Peyer's patch (tissue), 4 donors: ENCODE measurements around the gene POU5F2. TPM values are rescaled to one million over a fixed set of nuclear protein-coding genes. Genes with fewer than 3 reads are reported as not detected.

ENCODE experiments used
- DNase-seq, 3 donors: peaks; one replicate each; pipeline ENCODE4 v3.0.0-alpha.2; 2017 to 2019
- H3K27ac ChIP-seq, 4 donors: fragments of 200-600 bp; sonication (generic); one replicate each; pipeline ENCODE4 v1.5.1; 2016 to 2019
- H3K27me3 ChIP-seq, 2 donors: fragments of 200-600 bp; sonication (generic); one replicate each; pipeline ENCODE4 v1.5.1; 2019
- H3K36me3 ChIP-seq, 3 donors: fragments of 200-600 bp; sonication (generic); one replicate each; pipeline ENCODE4 v1.5.1; 2016 to 2019
- H3K4me1 ChIP-seq, 4 donors: fragments of 200-600 bp; sonication (generic); one replicate each; pipeline ENCODE4 v1.5.1; 2016 to 2019
- H3K4me3 ChIP-seq, 4 donors: fragments of 200-600 bp; sonication (generic); 1 replicate in 3 of 4; 2 replicates in 1 of 4; pipeline ENCODE4 v1.5.1; 2016 to 2019; ENCODE audit warnings: mild to moderate bottlenecking in 1 of 4
- H3K9me3 ChIP-seq, 4 donors: fragments of 200-600 bp; sonication (generic); one replicate each; pipeline ENCODE4 v1.5.1; 2016 to 2019; ENCODE audit warnings: mild to moderate bottlenecking in 1 of 4
- CTCF ChIP-seq, 6 experiments: fragments of 450-650 bp in 4 of 6; fragments of 200-600 bp in 2 of 6; sonication (generic) in 1 of 6; IDR thresholded peaks; one replicate each; pipeline ENCODE4 v1.5.1; 2017 to 2019; ENCODE audit warnings: antibody characterized with exemption in 6 of 6, mild to moderate bottlenecking in 3 of 6, moderate library complexity in 1 of 6
- POLR2A ChIP-seq, 2 donors: fragments of 450-650 bp; IDR thresholded peaks; one replicate each; pipeline ENCODE4 v1.5.1; 2017; ENCODE audit warnings: antibody characterized with exemption in 2 of 2, mild to moderate bottlenecking in 2 of 2, moderate library complexity in 2 of 2
- total RNA-seq, 4 donors: library from RNA; depleted of rRNA; stranded (reverse); fragments of >200 nt; gene quantifications; one replicate each; pipeline ENCODE4 v1.1.0, GENCODE V29; 2016

The POU5F2 gene
- total RNA-seq, 4 donors from 2014 or later = 3.5 to 8.3 (median 5.1) TPM

DNA sequence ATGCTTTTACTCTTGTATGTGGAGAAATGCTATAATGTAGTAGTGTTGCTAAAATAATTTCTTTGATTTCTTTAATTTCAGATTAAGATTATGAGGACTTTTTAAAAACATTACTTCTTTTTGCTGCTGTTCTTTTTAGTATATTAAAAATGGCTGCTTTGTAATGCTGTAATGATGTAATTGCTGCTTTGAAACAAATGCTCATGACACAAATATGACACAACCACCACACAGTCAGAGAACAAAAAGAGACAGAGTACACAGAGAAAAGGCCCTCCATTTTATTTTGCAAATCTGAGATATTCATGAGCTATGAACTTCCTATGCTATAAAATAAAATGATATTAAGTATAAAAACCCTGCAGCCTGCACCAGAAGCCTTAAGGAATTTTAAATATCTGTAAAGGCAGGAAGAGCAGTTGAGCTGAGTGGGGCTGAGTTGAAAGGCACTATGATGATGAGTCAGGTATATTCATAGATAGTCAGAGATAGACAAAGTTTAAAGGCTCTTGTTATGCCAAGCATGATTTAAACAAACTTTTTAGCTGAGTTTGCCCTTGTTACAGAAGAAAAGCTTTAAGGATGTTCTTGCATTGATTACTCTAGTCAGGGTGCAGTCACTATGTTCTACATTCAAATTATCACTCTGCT lies 5.1 kb upstream of the POU5F2 start:
- no peaks in the 10 kb centered on the region for H3K36me3 ChIP-seq
- H3K27ac ChIP-seq = no peak overlapping the region
- H3K4me3 ChIP-seq = no peak overlapping the region
- H3K9me3 ChIP-seq = no peaks in the 10 kb centered on the region
- H3K4me1 ChIP-seq = no peaks in the 10 kb centered on the region
- no peaks in the 10 kb centered on the region for H3K27me3 ChIP-seq
- TF ChIP-seq POLR2A (IDR thresholded peaks at IDR 0.05) (no peak), CTCF (IDR thresholded peaks at IDR 0.05) (no peak)
- no peak for DNase-seq

GRCh38 chr5:93736284-93736683 lies 5.1 kb downstream of the POU5F2 start:
- H3K4me3 ChIP-seq = no peak overlapping the region
- TF ChIP-seq CTCF (IDR thresholded peaks at IDR 0.05) (no peak), POLR2A (IDR thresholded peaks at IDR 0.05) (no peak)
- no peaks in the 10 kb centered on the region for H3K4me1 ChIP-seq
- peaks cover 0 to 4% (median 0%) of the 10 kb centered on the region in 3 donors for H3K36me3 ChIP-seq
- no peaks in the 10 kb centered on the region for H3K9me3 ChIP-seq
- no peak overlapping the region for H3K27ac ChIP-seq
- no peak for DNase-seq
- no peaks in the 10 kb centered on the region for H3K27me3 ChIP-seq

- no peak for DNase-seq
- H3K4me1 ChIP-seq = no peaks in the 10 kb centered on the region
- H3K27me3 ChIP-seq = no peaks in the 10 kb centered on the region
- H3K9me3 ChIP-seq = no peaks in the 10 kb centered on the region
- H3K4me3 ChIP-seq = no peak overlapping the region
- H3K27ac ChIP-seq = no peak overlapping the region
- TF ChIP-seq POLR2A (IDR thresholded peaks at IDR 0.05) (no peak), CTCF (IDR thresholded peaks at IDR 0.05) (no peak)
- no peaks in the 10 kb centered on the region for H3K36me3 ChIP-seq
Measured at GRCh38 chr5:93735378-93735777, 6.0 kb downstream of the POU5F2 start.

GRCh38 chr5:93731987-93732386 lies 9.4 kb downstream of the POU5F2 start:
- H3K4me1 ChIP-seq = no peaks in the 10 kb centered on the region
- H3K36me3 ChIP-seq = no peaks in the 10 kb centered on the region
- H3K9me3 ChIP-seq = no peaks in the 10 kb centered on the region
- no peaks in the 10 kb centered on the region for H3K27me3 ChIP-seq
- DNase-seq = no peak
- no peak overlapping the region for H3K27ac ChIP-seq
- no peak overlapping the region for H3K4me3 ChIP-seq
- TF ChIP-seq POLR2A (IDR thresholded peaks at IDR 0.05) = no peak
- no peak for TF ChIP-seq CTCF (IDR thresholded peaks at IDR 0.05)

GRCh38 chr5:93726595-93726994 lies 14.8 kb downstream of the POU5F2 start:
- H3K4me1 ChIP-seq = peaks cover 0 to 4% (median 0%) of the 10 kb centered on the region in 4 donors
- H3K27me3 ChIP-seq = no peaks in the 10 kb centered on the region
- no peak for TF ChIP-seq CTCF (IDR thresholded peaks at IDR 0.05)
- no peak for TF ChIP-seq POLR2A (IDR thresholded peaks at IDR 0.05)
- H3K36me3 ChIP-seq = no peaks in the 10 kb centered on the region
- no peaks in the 10 kb centered on the region for H3K9me3 ChIP-seq
- no peak overlapping the region for H3K4me3 ChIP-seq
- no peak for DNase-seq
- H3K27ac ChIP-seq = no peak overlapping the region

DNA sequence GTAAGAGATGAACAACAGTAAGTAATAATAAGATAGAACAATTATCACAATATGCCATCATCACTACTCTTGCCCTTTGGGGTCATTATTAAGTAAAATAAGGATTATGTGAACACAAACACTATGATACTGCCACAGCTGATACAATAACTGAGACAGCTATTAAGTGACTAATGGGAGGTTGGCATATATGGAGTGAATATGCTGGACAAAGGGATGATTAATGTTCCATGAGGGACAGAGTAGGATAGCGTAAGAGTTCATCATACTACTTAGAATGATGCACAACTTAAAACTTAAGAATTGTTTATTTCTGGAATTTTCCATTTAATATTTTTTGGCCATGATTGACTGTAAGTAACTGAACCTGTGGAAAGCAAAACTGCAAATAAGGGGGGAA lies 16.6 kb downstream of the POU5F2 start:
- no peaks in the 10 kb centered on the region for H3K27me3 ChIP-seq
- no peak overlapping the region for H3K27ac ChIP-seq
- H3K4me1 ChIP-seq = peaks cover 0 to 4% (median 0%) of the 10 kb centered on the region in 4 donors
- H3K9me3 ChIP-seq = no peaks in the 10 kb centered on the region
- no peak for DNase-seq
- no peaks in the 10 kb centered on the region for H3K36me3 ChIP-seq
- TF ChIP-seq POLR2A (IDR thresholded peaks at IDR 0.05) (no peak), CTCF (IDR thresholded peaks at IDR 0.05) (no peak)
- no peak overlapping the region for H3K4me3 ChIP-seq
